ENCODE measurements around the gene LTBP2.

Gene LTBP2

DNA sequence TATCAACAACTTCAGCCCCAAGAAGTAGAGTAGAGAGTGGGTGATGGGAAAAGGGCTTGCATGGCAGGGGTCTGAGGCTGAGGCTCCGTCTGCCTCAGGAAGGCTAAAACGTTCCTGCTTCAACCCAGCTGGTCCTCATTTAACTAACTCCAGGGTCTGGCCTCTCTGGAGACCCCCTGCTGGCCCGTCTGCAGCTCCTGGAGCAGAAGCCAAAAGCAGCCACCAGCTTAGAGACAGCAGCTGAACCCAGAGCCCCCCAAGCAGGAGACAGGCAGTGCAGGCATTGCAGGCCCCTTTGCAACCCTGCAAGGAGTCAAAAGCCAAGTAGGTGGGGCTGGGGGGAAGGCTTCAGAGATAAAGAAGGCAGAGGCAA, 25.1 kb upstream of the LTBP2 start:
- DNase-seq: no peak

GRCh38 chr14:74636424-74637177, 24.6 kb upstream of the LTBP2 start:
- DNase-seq: no peak

DNA sequence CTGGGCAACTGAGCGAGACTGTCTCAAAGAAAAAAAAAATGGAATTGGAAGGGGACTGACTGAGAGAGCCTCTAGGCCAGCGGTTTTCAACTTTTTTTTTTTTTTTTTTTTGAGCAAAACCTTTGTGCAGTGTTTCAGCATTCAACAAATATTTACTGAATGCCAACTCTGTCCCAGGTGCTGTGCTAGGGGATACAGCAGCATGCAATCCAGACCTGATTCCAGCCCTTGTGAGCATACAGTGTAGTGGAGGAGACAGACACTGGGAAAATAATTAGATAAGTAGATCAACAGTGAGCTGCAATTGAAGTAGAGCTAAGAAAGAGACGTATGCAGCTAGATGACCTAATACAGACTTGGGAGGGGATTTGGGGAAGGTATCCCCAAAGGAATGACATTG, 23.8 kb upstream of the LTBP2 start:
- no peak for DNase-seq

DNA sequence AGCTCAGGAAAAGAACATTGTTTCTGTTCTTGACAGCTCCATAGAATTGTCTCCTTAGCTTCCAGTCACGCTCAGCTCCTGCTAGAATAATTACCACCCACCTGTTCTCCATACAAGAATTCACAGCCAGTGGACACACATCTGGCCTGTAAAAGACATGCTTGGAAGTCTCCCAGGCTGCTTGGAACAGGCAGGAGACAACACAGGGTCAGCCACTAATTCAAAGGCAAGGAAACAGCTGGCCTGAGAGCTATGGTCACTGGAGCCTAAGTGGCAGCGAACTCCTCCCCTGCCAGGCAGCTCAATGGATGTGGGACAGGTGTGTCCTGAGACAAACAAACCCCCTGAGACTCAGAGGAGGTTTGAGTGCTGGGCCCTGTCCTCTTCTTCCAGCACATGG, 22.9 kb upstream of the LTBP2 start:
- DNase-seq: no peak

- DNase-seq: no peak
These were observed 22.4 kb upstream of the LTBP2 start for GRCh38 chr14:74634481-74634880.

GRCh38 chr14:74630881-74631690, 19.0 kb upstream of the LTBP2 start:
- no peak for DNase-seq

DNA sequence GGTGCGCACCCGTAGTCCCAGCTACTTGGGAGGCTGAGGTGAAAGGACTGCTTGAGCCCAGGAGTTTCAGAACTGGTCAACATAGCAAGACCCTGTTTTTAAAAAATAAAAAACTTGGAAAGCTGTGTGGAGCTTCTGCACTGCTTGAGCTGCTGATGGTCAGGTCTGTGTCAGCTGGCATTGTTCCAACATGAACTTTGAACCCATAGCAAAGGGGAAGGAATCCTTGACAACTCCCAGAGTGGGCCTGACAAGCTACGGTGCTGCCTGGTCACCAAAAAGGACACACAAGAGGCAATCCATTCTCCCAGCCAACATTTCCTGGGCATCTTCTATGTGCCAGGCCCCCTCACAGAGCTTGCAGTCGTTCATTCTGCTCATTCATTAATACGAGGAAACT, 16.4 kb upstream of the LTBP2 start:
- no peak for DNase-seq

GRCh38 chr14:74627076-74627475, 15.0 kb upstream of the LTBP2 start:
- no peak for DNase-seq

DNA sequence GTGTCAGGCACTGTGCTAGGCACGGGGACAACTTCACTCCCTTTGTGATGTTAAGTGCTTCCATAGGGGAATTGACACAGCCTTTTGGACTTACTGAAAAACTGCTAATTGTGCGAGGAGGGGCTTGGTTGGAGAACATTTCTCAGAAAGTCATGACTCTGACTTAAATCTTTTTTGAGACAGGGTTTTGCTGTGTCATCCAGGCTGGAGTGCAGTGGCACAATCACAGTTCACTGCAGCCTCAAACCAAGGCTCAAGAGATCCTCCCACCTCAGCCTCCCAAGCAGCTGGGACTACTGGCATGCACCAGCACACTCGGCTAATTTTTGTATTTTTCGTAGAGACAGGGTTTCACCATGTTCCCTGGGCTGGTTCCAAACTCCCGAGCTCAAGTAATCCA, 10.2 kb upstream of the LTBP2 start:
- no peak for DNase-seq

GRCh38 chr14:74621556-74621955, 9.5 kb upstream of the LTBP2 start:
- no peak for DNase-seq

DNA sequence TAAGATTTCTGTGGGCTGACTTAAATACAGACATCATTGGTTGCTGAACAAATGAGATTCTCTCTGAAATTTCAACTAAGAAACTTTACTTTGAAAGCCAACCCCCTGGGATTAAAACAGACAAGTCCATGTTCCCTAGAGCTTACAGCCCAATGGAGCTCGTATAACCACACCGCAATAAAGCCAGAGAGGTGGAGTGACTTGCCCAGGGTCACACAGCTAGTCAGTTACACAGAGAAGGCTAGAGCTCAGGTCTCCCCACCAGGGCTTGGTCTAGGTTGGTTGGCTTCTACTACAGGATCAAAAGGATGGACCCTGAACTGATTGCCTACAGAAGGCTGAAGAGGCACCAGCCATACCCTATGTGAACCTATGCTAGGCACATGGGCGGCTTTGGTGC, 8.9 kb upstream of the LTBP2 start:
- no peak for DNase-seq

- DNase-seq: no peak
These were observed 8.5 kb upstream of the LTBP2 start for GRCh38 chr14:74620497-74620921.

GRCh38 chr14:74619672-74620131, 7.7 kb upstream of the LTBP2 start:
- no peak for DNase-seq

GRCh38 chr14:74618078-74618952, 6.3 kb upstream of the LTBP2 start:
- DNase-seq: no peak

DNA sequence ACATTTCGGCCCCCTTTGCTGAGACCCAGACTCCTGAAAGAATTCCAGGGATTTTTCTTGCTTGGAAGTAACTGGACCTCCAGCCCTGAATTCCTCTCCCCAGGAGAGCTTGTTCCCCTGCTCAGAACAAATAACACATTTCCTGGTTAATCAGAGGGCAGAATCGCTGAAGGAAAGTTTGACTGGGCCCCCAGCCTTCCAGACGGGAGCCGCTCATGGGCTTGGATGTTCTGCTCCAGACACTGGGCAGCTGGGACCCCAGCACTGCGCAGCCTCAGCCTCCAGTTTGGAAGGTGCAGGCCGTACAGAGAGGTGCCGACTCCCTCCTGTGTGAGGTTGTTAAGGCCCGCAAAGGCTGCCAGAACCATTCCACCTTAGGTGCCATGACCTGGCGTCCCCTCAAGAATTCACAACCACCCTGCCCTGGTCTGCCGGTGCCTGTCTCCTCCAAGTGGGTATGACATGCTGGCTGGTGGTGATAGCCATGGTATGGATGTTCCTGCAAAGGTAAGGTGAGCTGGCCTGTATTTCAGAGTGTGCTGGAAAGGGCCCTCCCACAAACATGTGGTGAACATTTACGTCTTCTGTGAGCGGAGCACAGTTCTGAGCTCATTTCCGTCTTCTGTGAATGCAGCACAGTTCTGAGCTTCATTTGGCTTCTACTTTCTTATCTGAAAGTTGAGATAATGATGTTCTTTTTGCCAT, 5.1 kb upstream of the LTBP2 start:
- DNase-seq: no peak

DNA sequence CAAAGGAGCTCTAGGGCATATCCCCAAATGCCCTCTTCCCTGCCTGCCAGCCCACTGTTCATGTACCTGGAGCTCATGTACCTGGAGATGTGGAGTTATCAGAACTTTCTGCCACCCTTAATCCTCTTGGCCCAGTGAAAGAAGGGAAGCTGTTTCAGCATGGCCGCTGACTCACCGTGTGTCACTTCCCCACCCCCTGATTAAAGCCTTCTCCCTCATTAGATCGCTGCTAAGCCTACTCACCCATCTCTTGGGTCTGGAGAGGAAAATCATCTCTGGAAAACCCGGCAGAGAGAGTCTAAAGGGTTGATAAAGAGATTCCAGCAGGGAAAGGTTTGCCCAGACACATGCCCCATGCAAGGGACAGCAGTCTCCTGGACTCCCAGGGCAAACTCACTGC, 4.5 kb upstream of the LTBP2 start:
- no peak for DNase-seq

DNA sequence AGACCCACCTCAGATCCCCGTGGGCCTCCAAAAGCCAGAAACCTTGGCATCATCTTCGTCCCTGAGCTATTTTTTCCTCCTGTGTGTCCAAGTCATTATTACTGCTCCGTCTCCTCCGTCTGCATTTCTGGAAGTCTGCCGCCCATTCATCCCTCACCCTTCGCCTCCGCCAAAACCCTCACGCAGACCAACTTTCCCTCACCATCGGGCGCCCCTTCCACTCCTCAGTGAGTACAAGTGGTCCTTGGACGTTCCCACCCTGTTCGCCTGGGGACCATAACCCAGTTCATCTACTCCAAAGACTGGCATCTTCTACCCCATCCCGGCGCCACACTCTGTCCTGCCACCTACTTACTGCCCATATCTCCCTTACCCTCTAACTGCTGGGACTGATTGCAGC, 3.7 kb upstream of the LTBP2 start:
- no peak for DNase-seq

GRCh38 chr14:74614508-74615495, 2.8 kb upstream of the LTBP2 start:
- DNase-seq: no peak

DNA sequence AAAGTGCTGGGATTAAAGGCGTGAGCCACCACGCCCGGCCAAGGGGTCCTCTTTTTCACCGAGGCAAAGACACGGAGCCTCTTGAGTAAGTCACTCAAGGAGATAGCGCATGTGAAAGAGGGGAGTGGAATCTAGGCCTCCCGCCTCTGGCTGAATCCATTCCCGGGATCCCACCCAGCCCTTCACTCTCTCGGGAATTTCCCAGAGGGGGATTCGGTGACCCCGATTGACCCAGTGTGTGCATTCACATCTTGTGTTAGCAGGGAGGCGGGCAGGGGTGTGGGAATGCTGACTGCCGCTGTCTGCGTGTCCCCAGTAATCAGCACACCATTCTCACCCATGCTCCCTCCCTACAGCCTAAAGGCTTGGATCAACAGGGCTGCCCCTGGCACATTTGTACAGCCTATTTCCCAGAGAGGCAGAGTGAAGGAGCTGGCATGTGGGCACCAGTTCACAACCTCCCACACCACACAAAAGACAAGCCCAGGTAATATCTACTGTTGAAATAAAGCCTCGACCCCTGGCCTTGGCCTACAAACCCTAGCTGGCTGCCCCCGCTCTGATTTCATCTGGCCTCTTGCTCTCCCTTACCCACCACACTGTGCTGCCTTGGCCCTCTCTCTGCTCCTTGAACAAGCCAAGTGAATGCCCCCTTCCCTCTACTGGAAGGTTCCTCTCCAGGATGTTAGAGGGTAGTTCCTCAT, 1.3 kb upstream of the LTBP2 start:
- DNase-seq: no peak

DNA sequence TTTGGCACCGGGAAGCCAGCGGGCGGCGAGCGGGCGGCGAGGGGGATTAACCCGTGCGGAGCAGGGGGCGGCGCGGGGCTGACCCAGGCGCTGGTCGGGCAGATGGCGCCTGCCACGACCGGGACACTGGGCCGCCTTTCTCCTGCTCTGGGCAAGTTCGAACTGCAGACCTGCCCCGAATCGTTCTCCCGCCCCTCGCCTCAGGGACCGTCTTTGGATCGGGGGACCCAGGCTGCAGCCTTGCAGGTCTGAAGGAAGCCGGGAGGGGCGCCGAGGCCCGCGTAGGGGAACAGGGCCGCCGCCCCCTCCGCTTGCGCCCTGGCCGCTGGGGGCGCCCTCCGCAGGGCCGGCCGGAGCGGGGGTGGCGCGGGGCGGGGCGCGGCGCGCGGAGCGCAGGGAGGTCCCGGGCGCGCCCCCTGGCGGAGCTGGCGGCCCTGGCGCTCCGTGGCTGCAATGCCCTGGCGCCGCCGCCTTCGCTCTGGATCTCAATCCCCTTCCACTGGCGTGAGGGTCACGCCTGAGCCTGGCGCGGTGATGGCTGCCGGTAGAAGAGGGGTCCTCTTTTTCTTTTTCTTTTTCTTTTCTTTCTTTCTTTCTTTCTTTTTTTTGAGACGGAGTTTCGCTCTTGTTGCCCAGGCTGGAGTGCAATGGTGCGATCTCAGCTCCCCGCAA, 449 bp upstream of the LTBP2 start:
- no peak for DNase-seq

Measured in NCI-H1105 treated with DMSO at 0.1 percent for 48 hours (cell line).